ENCODE results near the gene HOOK1.

DNA sequence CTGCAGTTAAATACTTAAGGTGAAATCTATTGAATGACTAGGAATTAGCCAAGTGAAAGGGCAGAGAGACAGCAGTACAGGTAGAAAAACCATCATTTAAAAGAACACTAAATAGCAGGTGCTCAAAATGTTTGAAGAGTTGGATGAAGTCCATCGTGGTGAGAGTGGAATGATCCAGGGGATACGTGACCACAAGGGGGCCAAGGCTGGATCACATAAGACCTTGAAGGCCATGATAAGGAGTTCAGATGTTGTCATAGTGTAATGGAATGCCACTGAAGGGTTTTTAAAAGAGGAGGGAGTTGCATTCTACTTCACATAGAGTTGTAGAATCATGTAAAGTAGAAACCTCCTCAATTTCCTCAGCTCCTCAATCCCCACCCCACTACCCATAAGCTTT is 34.8 kb upstream of the HOOK1 start:
- no peak for TF ChIP-seq POLR2A (IDR thresholded peaks at IDR 0.05; ENCODE audit: extremely low read depth, insufficient read length)
- peak; percentile 20 for TF ChIP-seq CTCF (IDR thresholded peaks at IDR 0.05; ENCODE audit: low read depth, low read length)
- TF ChIP-seq MYC (IDR thresholded peaks at IDR 0.05; ENCODE audit: low read depth, low read length) = no peak
- no peak for TF ChIP-seq MAX (IDR thresholded peaks at IDR 0.05; ENCODE audit: low read depth, low read length)
